HG02623 (cell line): Measurements from ENCODE around the gene GPR160.

Experiments
- ATAC-seq: cut with Tn5 transposase; IDR thresholded peaks from one replicate; pipeline ENCODE4 v1.9.1; 2021; ENCODE audit warnings: moderate library complexity; ENCODE audit not compliant: unreplicated experiment

GPR160 gene

DNA sequence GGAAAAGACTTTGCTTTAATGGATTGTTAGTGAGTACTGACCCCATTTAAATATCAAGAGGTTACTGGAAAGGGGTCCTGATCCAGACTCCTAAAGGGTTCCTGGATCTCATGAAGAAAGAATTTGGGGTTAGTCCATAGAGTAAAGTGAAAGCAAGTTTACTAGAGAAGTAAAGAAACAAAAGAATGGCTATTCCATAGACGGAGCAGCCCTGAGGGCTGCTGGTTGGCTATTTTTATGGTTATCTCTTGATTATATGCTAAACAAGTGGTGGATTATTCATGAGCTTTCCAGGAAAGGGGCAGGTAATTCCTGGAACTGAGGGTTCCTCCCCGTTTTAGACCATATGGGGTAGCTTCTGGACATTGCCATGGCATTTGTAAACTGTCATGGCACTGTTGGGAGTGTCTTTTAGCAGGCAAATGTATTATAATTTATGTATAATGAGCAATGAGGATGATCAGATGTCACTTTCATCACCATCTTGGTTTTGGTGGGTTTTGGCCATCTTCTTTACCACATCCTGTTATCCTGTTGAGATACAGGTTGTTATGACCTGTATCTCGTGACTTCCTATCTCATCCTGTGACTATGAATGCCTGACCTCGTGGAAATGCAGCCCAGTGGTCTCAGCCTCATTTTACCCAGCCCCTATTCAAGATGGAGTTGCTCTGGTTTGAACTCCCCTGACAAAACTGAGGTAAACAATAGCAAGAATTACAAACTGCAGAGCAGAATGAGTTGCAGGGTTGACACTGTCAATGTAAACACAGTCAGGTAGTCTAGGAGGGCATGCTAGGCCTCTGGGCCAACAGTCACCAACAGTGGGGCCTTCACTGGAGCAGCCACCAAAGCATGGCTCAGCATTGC is 10.3 kb upstream of the GPR160 start:
- no peak for ATAC-seq

DNA sequence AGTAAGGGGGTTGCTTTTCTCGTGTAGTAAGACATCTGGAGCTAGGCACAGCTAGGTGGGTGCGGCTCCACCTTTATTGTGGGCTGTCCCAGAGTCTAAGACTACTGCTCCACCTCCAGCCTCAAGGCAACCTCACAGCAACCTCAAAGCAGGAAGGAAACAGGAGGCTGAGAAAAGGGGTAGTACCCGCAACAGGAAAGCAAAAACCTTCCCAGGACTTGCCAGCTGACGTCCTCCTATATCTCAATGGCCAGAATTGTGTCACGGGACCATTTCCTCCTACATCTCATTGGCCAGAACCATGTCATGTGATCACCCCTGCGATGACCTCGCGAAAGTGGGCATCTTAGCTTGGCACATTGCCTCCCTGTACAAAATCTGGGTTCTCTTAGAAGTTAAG is 4.3 kb upstream of the GPR160 start:
- no peak for ATAC-seq

DNA sequence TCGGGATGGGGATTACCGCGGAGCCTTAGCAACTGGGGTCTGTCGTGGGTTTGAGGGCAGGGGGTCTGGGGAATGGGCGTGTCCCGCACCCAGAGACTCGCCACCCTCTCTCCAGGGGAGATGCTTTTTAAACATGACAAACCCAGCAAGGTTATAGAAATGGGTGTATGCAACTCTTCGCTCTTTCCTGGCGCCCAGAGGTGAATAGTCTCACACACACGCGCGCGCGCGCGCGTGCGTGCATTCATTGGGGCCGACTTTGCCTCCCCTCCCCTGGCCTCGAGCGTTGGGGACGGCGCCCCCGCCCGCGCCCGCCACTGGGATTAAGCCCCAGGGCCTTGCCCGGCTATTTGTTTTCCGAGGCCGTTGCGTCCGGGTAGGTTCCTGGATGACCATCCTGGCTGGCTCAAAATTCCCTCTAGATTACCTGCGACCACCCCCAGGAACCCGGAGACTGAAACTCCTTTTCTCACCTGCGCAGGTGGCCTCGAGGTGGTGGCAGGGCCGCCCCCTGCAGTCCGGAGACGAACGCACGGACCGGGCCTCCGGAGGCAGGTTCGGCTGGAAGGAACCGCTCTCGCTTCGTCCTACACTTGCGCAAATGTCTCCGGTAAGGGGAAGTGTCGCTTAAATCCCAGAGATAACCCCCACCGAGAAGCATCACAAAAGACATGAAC is 777 bp downstream of the GPR160 start:
- ATAC-seq, result peak; percentile 14

DNA sequence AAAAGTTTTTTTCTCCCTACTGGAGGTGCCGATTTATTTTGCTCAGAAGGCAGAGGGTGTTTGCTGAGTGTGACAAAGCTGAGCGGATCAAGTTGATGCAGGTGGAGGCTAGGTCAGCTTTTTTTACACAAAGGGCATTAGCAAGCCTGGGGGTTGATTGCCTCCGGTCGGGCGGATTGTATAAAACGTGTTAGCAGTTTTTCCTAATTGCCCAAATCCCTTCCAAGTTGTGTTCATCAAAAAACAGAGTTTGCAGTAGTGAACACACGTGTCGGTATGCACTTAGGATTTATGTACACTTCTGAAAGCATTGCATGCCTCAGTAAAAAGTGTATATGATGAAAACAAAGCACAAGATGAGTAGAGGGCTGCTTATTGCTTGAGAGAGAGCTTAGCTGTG is 2.6 kb downstream of the GPR160 start:
- ATAC-seq, result no peak

DNA sequence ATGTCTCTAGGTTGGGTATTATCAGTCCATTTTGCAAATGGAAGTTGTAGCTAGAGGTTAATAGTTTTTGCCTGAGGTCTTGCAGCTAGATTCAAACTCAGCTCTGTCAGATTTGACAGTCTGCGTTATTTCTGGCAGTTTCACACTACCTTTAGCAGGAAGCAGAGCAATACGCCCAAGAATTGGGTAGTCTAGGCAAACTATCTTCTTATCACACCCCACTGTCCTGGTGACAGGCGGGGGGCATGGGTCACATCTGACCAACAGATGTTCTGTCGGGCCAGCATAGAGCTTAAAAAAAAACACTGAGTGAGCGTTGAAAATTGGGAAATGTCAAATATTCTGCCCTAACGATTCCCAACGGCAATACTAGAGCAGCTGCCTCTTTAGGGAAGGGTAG is 5.7 kb downstream of the GPR160 start:
- ATAC-seq, result no peak

- no peak for ATAC-seq
Observed at GRCh38 chr3:170044271-170044670, 6.5 kb downstream of the GPR160 start.

- peak; percentile 79 for ATAC-seq
Observed at GRCh38 chr3:170044795-170045244, 7.0 kb downstream of the GPR160 start.

- no peak for ATAC-seq
Observed at GRCh38 chr3:170046269-170047132, 8.7 kb downstream of the GPR160 start.

DNA sequence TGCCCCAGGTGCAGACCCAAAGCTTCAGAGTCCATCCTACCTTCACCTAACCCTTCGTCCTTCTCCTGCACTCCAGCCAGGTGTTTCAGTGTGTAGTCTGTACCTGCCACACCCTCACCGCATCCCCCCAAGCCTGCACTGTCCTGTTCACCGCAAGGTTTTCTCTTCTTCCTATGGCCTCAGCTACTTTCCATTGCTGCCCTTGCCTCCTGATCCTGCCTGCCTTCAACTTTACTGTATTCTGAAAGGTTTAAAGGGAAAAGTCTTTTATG is 9.3 kb downstream of the GPR160 start:
- no peak for ATAC-seq

- ATAC-seq, result no peak
Observed at GRCh38 chr3:170049146-170050000, 11.6 kb downstream of the GPR160 start.

DNA sequence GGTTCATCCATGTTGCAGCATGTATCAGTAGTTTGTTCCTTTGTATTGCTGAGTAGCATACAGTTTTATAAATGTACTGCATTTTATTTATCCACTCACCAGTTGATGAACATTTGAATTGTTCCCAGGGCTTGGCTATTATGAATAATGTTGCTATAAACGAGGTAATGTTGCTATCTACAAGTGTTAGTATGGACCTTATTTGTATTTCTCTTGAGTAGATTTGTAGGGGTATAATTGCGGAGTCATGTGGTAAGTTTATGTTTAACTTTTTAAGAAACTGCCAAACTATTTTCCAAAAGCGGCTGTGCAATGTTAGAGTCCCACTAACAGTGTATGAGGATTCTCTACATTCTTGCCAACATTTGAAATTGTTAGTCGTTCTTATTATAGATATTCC is 13.0 kb downstream of the GPR160 start:
- ATAC-seq, result no peak

GRCh38 chr3:170052398-170052797 is 14.6 kb downstream of the GPR160 start:
- ATAC-seq, result no peak

DNA sequence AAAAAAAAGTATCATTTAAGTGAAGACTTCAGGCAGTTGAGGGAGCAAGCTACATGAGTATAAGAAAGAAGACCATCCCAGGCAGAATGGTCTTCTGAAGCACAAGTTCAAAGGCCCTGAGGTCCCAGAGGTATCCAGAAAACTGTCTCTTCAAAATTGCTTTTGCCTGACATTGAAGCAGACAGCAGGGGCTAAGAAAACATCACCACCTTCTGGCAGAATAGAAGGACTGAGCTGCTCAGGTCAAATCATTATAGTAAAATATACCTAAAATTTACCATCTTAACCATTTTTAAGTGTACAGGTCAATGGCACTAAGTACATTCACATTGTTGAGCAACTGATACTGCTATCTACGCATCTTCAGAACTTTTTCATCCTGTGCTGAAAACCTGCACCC is 16.4 kb downstream of the GPR160 start:
- no peak for ATAC-seq

GRCh38 chr3:170055209-170055608 is 17.4 kb downstream of the GPR160 start:
- peak; percentile 62 for ATAC-seq

DNA sequence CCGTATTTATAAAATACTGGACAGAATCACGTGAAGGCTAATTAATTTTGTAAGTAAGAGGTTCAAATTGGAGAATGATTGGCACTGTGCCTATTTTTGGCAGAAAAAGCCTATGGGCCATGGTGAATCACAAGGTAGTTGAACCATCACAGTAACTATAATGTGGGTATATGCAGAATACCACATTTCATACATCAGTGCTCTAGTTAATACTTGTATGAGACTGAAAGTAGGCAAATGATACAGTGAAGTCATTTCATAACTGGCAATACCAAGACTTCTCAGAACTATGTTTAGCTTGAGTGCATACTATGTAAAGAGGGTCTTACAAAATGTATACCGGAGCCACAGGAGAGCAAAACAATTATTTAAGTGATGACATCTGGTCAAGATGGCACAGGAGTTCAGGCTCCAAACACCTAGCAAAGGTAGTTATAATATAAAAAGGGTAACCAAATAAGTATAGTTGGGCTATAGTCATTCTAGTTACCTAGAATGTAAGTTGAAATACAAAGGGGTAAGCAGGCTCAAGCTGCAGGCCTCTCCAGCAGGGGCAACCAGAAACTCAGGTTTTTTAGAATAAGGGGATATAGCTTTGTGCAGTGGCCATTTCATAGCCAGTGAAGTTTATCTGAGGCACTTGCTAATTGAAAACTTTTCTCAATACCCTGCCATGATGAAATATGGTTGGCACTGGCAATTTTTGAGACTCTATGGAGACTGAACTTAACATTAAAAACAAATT is 19.1 kb downstream of the GPR160 start:
- peak; percentile 84 for ATAC-seq

DNA sequence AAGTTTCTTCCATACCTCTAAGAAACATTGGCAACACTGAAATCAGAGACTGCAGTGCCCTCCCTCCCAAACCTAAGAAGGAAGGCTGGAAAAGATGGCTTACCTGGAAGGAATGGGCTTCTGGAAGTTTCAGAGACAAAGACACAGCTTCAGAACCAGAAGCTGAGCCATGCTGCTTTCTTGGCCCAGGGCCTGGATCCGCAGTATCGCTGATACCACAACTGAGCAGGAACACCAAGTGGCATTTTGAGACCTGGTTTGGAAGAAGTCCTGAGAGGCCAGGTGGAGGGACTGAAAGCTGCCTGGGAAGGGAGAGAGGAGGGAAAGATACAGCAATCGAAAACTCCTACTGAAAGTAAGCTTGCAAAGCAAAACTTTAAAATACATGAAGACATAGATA is 19.8 kb downstream of the GPR160 start:
- no peak for ATAC-seq

DNA sequence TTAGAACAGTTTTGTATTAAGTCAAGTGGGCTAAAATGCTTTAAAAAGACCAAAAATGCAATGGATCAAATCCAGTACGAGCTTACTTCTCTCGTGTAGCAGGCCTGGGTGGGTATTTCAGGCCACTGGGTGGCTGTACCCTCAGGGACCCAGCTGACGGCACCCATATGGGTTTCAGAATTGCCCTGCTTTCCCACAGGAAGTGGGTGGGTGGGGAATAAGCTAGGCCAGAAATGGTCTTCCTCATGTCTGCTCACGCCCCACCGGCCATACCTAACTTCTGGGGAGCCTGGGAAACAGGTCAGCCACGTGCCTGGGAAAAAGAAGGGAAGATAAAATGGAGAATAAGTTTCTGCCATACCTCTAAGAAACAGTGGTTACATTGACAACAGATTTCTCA is 20.3 kb downstream of the GPR160 start:
- ATAC-seq, result no peak

DNA sequence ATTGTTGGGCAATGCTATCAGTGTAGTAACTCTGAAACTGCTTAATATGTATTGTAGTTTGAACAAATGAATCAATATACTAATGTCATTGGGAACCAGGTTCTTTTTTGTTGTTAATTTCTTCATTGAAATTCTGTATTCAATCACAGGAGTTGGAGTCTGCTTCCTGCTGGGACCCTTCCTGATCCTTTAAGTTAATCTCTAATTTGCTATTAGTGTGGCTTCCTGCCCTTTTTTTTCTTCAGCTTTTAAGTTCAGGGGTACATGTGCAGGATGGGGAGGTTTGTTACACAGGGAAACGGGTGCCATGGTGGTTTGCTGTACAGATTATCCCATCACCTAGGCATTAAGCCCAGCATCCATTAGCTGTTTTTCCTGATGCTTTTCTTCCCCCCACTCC is 21.7 kb downstream of the GPR160 start:
- no peak for ATAC-seq

DNA sequence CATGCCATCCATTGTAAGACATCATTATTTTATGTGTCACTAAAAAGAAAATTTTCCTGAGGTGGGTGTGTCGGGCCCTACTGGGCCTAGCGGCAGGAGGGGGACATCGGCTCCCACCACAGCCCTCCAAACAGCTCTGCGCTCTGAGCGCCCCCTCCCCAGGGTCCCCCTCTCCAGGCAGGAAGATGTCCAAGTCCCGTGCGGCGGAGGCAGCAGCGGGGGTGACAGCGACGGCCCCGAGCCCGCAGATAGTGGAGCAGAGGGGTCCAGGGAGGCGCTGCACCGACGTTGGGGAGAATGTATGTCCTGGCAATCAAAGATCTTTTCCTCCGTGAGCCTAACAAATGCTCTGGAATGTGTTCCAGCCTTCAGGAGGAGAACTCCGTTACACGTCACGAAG is 24.3 kb downstream of the GPR160 start:
- no peak for ATAC-seq

- ATAC-seq, result no peak
Observed at GRCh38 chr3:170062769-170063168, 25.0 kb downstream of the GPR160 start.
